HG02970 (cell line): ENCODE measurements around the gene FOXI3.

Source experiments
- ATAC-seq: cut with Tn5 transposase; IDR thresholded peaks from one replicate; pipeline ENCODE4 v1.9.1; 2021; ENCODE audit warnings: mild to moderate bottlenecking, moderate library complexity, moderate number of reproducible peaks; ENCODE audit not compliant: unreplicated experiment, low FRiP score

FOXI3 gene

GRCh38 chr2:88452565-88452905 lies at the start of gene FOXI3:
Gene FOXI3, minus strand, starts transcription at chr2:88452693. Its CDS starts 158 bp downstream, at chr2:88452535.
- no peak for ATAC-seq

GRCh38 chr2:88500691-88501090 lies 48.2 kb upstream of the FOXI3 start:
- ATAC-seq, result no peak

GRCh38 chr2:88499204-88499603 lies 46.7 kb upstream of the FOXI3 start:
- no peak for ATAC-seq

- no peak for ATAC-seq
Measured at GRCh38 chr2:88493481-88493880, 41.0 kb upstream of the FOXI3 start.

- ATAC-seq, result no peak
Measured at GRCh38 chr2:88492002-88492401, 39.5 kb upstream of the FOXI3 start.

- no peak for ATAC-seq
Measured at GRCh38 chr2:88489181-88489580, 36.7 kb upstream of the FOXI3 start.

GRCh38 chr2:88483200-88483599 lies 30.7 kb upstream of the FOXI3 start:
- ATAC-seq, result no peak

- no peak for ATAC-seq
Measured at GRCh38 chr2:88481691-88482336, 29.3 kb upstream of the FOXI3 start.

GRCh38 chr2:88472811-88473210 lies 20.3 kb upstream of the FOXI3 start:
- no peak for ATAC-seq

- no peak for ATAC-seq
Measured at GRCh38 chr2:88471083-88471942, 18.8 kb upstream of the FOXI3 start.

- ATAC-seq, result no peak
Measured at GRCh38 chr2:88469202-88470114, 17.0 kb upstream of the FOXI3 start.

- ATAC-seq, result no peak
Measured at GRCh38 chr2:88464153-88464552, 11.7 kb upstream of the FOXI3 start.

GRCh38 chr2:88458633-88459032 lies 6.1 kb upstream of the FOXI3 start:
- ATAC-seq, result no peak

GRCh38 chr2:88452980-88453582 lies 588 bp upstream of the FOXI3 start:
- ATAC-seq, result no peak

- no peak for ATAC-seq
Measured at GRCh38 chr2:88451811-88452564, 505 bp downstream of the FOXI3 start.

GRCh38 chr2:88450925-88451810 lies 1.3 kb downstream of the FOXI3 start:
- no peak for ATAC-seq

- ATAC-seq, result no peak
Measured at GRCh38 chr2:88450186-88450585, 2.3 kb downstream of the FOXI3 start.

- ATAC-seq, result no peak
Measured at GRCh38 chr2:88448248-88448647, 4.2 kb downstream of the FOXI3 start.
